Prostate gland (tissue), 2 donors: ENCODE data around the gene NT5DC1.

Experiments used
- POLR2A ChIP-seq: fragments of 450-650 bp; IDR thresholded peaks from one replicate; pipeline ENCODE4 v1.6.1; 2016; ENCODE audit warnings: antibody characterized with exemption, mild to moderate bottlenecking
- POLR2AphosphoS5 ChIP-seq: sonication (generic); formaldehyde crosslinking; IDR thresholded peaks from one replicate; pipeline ENCODE4 v1.6.1; 2017; ENCODE audit warnings: antibody characterized with exemption
- TF ChIP-seq, protein P1 (sequence below), 4 experiments: fragments of 200-600 bp in 2 of 4; fragments of 450-650 bp in 2 of 4; sonication (generic) in 2 of 4; IDR thresholded peaks; 1 replicate in 3 of 4; 2 replicates in 1 of 4; pipeline ENCODE4 v1.5.1; 2016 to 2019; ENCODE audit warnings: antibody characterized with exemption in 4 of 4, mild to moderate bottlenecking in 2 of 4, moderate library complexity in 2 of 4

DNA sequence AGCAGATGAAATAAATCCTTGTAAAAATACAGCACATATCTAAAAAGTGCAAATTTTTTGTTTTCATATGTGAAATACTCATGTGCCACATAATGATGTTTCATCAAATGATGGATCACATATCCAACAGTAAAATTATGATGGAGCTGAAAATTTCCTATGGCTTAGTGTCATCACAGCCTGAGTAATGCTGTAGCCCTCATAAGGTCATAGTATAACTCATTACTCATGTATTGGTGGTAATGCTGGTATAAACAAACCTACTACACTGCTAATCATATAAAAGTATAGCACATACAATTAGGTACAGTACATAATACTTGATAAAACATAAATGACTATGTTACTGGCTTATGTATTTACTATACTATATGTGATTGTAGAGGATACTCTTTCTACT, 166.2 kb downstream of the NT5DC1 start:
- TF ChIP-seq, protein P1, sequence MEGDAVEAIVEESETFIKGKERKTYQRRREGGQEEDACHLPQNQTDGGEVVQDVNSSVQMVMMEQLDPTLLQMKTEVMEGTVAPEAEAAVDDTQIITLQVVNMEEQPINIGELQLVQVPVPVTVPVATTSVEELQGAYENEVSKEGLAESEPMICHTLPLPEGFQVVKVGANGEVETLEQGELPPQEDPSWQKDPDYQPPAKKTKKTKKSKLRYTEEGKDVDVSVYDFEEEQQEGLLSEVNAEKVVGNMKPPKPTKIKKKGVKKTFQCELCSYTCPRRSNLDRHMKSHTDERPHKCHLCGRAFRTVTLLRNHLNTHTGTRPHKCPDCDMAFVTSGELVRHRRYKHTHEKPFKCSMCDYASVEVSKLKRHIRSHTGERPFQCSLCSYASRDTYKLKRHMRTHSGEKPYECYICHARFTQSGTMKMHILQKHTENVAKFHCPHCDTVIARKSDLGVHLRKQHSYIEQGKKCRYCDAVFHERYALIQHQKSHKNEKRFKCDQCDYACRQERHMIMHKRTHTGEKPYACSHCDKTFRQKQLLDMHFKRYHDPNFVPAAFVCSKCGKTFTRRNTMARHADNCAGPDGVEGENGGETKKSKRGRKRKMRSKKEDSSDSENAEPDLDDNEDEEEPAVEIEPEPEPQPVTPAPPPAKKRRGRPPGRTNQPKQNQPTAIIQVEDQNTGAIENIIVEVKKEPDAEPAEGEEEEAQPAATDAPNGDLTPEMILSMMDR (IDR thresholded peaks at IDR 0.05) = no peak
- TF ChIP-seq POLR2AphosphoS5 (no peak), POLR2A (no peak)
